ENCODE results near the gene SEMA7A. TPM values are rescaled to one million over a fixed set of nuclear protein-coding genes. Genes with fewer than 3 reads are reported as not detected.

The SEMA7A gene
- total and polyA plus RNA-seq, 9 of the 15 experiments (the other 6 are each of a cell fraction or from before 2014, with no cell fraction given) = 0.04 to 8.2 (median 5.4) TPM; not detected in 1

DNA sequence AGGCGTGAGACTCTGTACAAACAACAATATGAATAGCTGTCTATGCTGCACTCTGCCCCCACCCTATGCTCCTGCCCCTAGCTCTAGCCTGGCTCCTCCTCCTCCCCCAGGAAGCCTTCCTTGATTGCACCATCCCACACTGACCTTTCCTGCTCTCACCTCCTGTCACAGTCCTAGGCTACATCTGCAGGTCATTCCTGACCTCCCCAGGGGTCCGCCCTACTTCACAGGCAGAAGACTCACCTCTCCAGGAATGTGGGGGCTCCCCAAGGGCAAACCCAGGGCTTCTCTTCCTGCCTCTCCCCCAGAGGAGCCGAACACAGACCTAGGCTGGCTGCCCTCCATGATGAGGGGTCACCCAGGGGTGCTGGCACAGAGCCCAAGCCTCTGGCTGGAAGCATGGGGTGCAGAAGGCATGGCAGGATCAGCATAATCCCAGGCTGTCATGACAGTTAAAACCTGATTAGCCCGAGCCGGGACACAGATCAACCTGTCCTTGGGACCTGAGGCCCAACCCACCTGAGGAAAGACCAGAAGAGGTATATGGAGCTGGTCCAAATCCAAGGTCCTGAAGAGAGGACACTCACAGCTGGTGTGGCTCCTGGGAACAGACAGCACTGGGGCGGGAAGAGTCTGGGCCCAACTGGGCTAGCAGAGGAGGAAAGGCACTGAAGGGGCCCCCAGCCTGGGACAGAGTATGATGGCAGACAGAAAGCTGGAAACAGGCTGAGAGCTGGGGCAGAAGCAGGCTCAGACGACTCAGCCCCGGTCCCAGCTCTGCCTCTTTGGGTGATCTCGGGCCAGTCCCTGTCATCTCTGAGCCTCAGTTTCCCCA, 5.9 kb downstream of the SEMA7A start (continued):
- TF ChIP-seq, protein P1, sequence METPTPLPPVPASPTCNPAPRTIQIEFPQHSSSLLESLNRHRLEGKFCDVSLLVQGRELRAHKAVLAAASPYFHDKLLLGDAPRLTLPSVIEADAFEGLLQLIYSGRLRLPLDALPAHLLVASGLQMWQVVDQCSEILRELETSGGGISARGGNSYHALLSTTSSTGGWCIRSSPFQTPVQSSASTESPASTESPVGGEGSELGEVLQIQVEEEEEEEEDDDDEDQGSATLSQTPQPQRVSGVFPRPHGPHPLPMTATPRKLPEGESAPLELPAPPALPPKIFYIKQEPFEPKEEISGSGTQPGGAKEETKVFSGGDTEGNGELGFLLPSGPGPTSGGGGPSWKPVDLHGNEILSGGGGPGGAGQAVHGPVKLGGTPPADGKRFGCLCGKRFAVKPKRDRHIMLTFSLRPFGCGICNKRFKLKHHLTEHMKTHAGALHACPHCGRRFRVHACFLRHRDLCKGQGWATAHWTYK (CRISPR knock-in tag; IDR thresholded peaks at IDR 0.05) = no peak
- TF ChIP-seq ZNF133 (CRISPR knock-in tag; IDR thresholded peaks at IDR 0.05) = no peak
- TF ChIP-seq MCM3 (IDR thresholded peaks at IDR 0.05) = no peak
- TF ChIP-seq RBM15 (IDR thresholded peaks at IDR 0.05; ENCODE audit: insufficient read depth, low read length) = no peak
- peak; percentile 70 for TF ChIP-seq NFIC (IDR thresholded peaks at IDR 0.05)
- no peak for TF ChIP-seq SRSF7 (optimal IDR thresholded peaks at IDR 0.05; ENCODE audit: low read depth, low read length)
- no peak for TF ChIP-seq ZNF518B (CRISPR knock-in tag; IDR thresholded peaks at IDR 0.05)
- no peak for TF ChIP-seq ZNF134 (CRISPR knock-in tag; conservative IDR thresholded peaks at IDR 0.05)
- no peak for TF ChIP-seq EP300 (IDR thresholded peaks at IDR 0.05; ENCODE audit: low read length)
- no peak for TF ChIP-seq FOXM1 (IDR thresholded peaks at IDR 0.05; ENCODE audit: low read depth)
- TF ChIP-seq FOXM1 (CRISPR knock-in tag; IDR thresholded peaks at IDR 0.05; ENCODE audit: low read depth) = no peak
- no peak for TF ChIP-seq SMAD2 (IDR thresholded peaks at IDR 0.05; ENCODE audit: low read depth, low read length)
- no peak for TF ChIP-seq HMGXB4 (CRISPR knock-in tag; IDR thresholded peaks at IDR 0.05)
- TF ChIP-seq HDAC2 (IDR thresholded peaks at IDR 0.05) = 0 out of 2 replicates have a peak, but pooled peaks have one; percentile 53
- no peak for TF ChIP-seq ZFP30 (CRISPR knock-in tag; IDR thresholded peaks at IDR 0.05; ENCODE audit: borderline replicate concordance)
- no peak for TF ChIP-seq NR4A1 (CRISPR knock-in tag; IDR thresholded peaks at IDR 0.05)
- TF ChIP-seq NR4A1 (tag; IDR thresholded peaks at IDR 0.05) = no peak
- no peak for TF ChIP-seq CHD1 (IDR thresholded peaks at IDR 0.05; ENCODE audit: low read length)
- no peak for TF ChIP-seq EZH2 (IDR thresholded peaks at IDR 0.05; ENCODE audit: borderline replicate concordance, low read depth, low read length)
- no peak for TF ChIP-seq ZNF699 (CRISPR knock-in tag; IDR thresholded peaks at IDR 0.05; ENCODE audit: insufficient replicate concordance)
- peak; percentile 32 for TF ChIP-seq PHF20 (IDR thresholded peaks at IDR 0.05; ENCODE audit: partially characterized antibody)
- no peak for TF ChIP-seq POLR2H (tag; IDR thresholded peaks at IDR 0.05; ENCODE audit: low read depth)
- TF ChIP-seq KDM1A (IDR thresholded peaks at IDR 0.05) = peak; percentile 80 to 89

All from K562 (cell line).